H1 (cell line): ENCODE data around the gene GOLGA7B. TPM values are rescaled to one million over a fixed set of nuclear protein-coding genes. Genes with fewer than 3 reads are reported as not detected.

Source experiments
- BRCA1 ChIP-seq: IDR thresholded peaks from 2 replicates; pipeline ENCODE4 v1.6.1; 2012; ENCODE audit warnings: low read depth, low read length, improper control_type of control experiment
- EP300 ChIP-seq, 2 experiments: IDR thresholded peaks; 1 replicate in 1 of 2; 2 replicates in 1 of 2; pipeline ENCODE4 v1.6.1; 2011 to 2012; ENCODE audit warnings: low read depth in 2 of 2, low read length in 2 of 2, mild to moderate bottlenecking in 2 of 2, borderline replicate concordance in 1 of 2, inconsistent platforms in 1 of 2, moderate library complexity in 1 of 2
- RXRA ChIP-seq: IDR thresholded peaks from 2 replicates; pipeline ENCODE4 v1.6.1; 2011; ENCODE audit warnings: low read depth, mild to moderate bottlenecking, low read length, moderate library complexity; ENCODE audit not compliant: insufficient read depth
- SAP30 ChIP-seq: fragments of 300-600 bp; sonication (generic); IDR thresholded peaks from 2 replicates; pipeline ENCODE4 v1.7.1; 2012; ENCODE audit warnings: low read length, moderate library complexity, mild to moderate bottlenecking, inconsistent platforms; ENCODE audit not compliant: insufficient read depth, insufficient replicate concordance
- SP2 ChIP-seq: IDR thresholded peaks from 2 replicates; pipeline ENCODE4 v1.6.1; 2012; ENCODE audit warnings: mild to moderate bottlenecking, low read length, inconsistent platforms
- USF2 ChIP-seq: IDR thresholded peaks from 2 replicates; pipeline ENCODE4 v1.6.1; 2011; ENCODE audit warnings: low read length, improper control_type of control experiment
- polyA plus RNA-seq, 7 experiments: library from polyadenylated mRNA; depleted of rRNA in 3 of 7; stranded (reverse) in 5 of 7; unstranded in 2 of 7; fragments of >200 nt in 5 of 7; fragments of 200-250 nt in 2 of 7; gene quantifications; 1 replicate in 5 of 7; 2 replicates in 1 of 7; 4 replicates in 1 of 7; pipeline versions ENCODE4 v1.2.1 to v1.2.3, GENCODE V29; 2011 to 2013; ENCODE audit warnings: missing spikeins in 2 of 7, mixed read lengths in 2 of 7
- total RNA-seq: library from RNA; stranded (reverse); fragmentation: NEBNext Ultra II Directional; extraction: Animal tissue kit (Norgen Biotek cat#: 25700); gene quantifications from 2 replicates; pipeline ENCODE4 v1.2.1, GENCODE V29; 2021

Gene GOLGA7B
- total and polyA plus RNA-seq, 2 of the 8 experiments (the other 6 are each of a cell fraction or from before 2014, with no cell fraction given), result 0.04 to 0.14 TPM

- TF ChIP-seq SAP30 (no peak), RXRA (no peak), EP300 (IDR thresholded peaks at IDR 0.05; ENCODE audit: borderline replicate concordance in 1 of 2, low read depth in 2 of 2, low read length in 2 of 2) (no peak), BRCA1 (no peak), SP2 (no peak), USF2 (no peak)
These were observed 71.2 kb downstream of the GOLGA7B start (continued) for GRCh38 chr10:97920865-97921264.

Other genes starting within 250 kb of the GOLGA7B start
- gene MORN4, start 216.3 kb upstream of the GOLGA7B start, total RNA-seq, result 10.6 and 13.6 TPM in 2 replicates
- 20.2 and 22.0 TPM in 2 replicates for gene MORN4, start 216.3 kb upstream of the GOLGA7B start, polyA plus RNA-seq (2011; rRNA removed)
- gene PI4K2A, start 209.2 kb upstream of the GOLGA7B start, total RNA-seq, result 21.9 and 22.9 TPM in 2 replicates
- gene PI4K2A, start 209.2 kb upstream of the GOLGA7B start, polyA plus RNA-seq (2011; rRNA removed), result 20.7 and 21.9 TPM in 2 replicates
- gene AVPI1, start 162.6 kb upstream of the GOLGA7B start, total RNA-seq, result 7.8 and 9.0 TPM in 2 replicates
- 13.5 and 14.5 TPM in 2 replicates for gene AVPI1, start 162.6 kb upstream of the GOLGA7B start, polyA plus RNA-seq (2011; rRNA removed)
- 33.1 and 37.3 TPM in 2 replicates for gene MARVELD1, start 136.1 kb upstream of the GOLGA7B start, total RNA-seq
- gene MARVELD1, start 136.1 kb upstream of the GOLGA7B start, polyA plus RNA-seq (2011; rRNA removed), result 28.1 and 38.0 TPM in 2 replicates
- 19.8 and 22.7 TPM in 2 replicates for gene ZFYVE27, start 112.7 kb upstream of the GOLGA7B start, total RNA-seq
- gene ZFYVE27, start 112.7 kb upstream of the GOLGA7B start, polyA plus RNA-seq (2011; rRNA removed), result 16.6 and 20.9 TPM in 2 replicates
- 3.3 and 3.9 TPM in 2 replicates for gene SFRP5, start 77.8 kb upstream of the GOLGA7B start, total RNA-seq
- gene SFRP5, start 77.8 kb upstream of the GOLGA7B start, polyA plus RNA-seq (2011; rRNA removed), result 5.9 and 8.6 TPM in 2 replicates
- 0.91 and 1.1 TPM in 2 replicates for gene CRTAC1, start 180.8 kb downstream of the GOLGA7B start, total RNA-seq
- 1.2 and 2.7 TPM in 2 replicates for gene CRTAC1, start 180.8 kb downstream of the GOLGA7B start, polyA plus RNA-seq (2011; rRNA removed)